Measurements from ENCODE around the gene KANK4.
"Not testable (repeated sequence)": the region's sequence is repeated elsewhere in the genome, so short reads cannot be mapped to it uniquely, and the experiment has no call there.

Gene KANK4

GRCh38 chr1:62271134-62271533 lies 48.1 kb downstream of the KANK4 start:
- peak; percentile 78 for DNase-seq

- DNase-seq, result no peak
These were observed 49.3 kb downstream of the KANK4 start for GRCh38 chr1:62269851-62270495.

GRCh38 chr1:62269439-62269838 lies 49.8 kb downstream of the KANK4 start:
- no peak for DNase-seq

GRCh38 chr1:62268315-62268714 lies 50.9 kb downstream of the KANK4 start:
- no peak for DNase-seq

- no peak for DNase-seq
These were observed 53.0 kb downstream of the KANK4 start for GRCh38 chr1:62265956-62266935.

- DNase-seq, result no peak
These were observed 55.4 kb downstream of the KANK4 start for GRCh38 chr1:62263814-62264353.

- no peak for DNase-seq
These were observed 56.0 kb downstream of the KANK4 start for GRCh38 chr1:62263006-62263813.

GRCh38 chr1:62260688-62261087 lies 58.5 kb downstream of the KANK4 start:
- DNase-seq, result no peak

- no peak for DNase-seq
These were observed 59.7 kb downstream of the KANK4 start for GRCh38 chr1:62259551-62259950.

GRCh38 chr1:62250126-62250726 lies 69.0 kb downstream of the KANK4 start:
- peak; percentile 51 for DNase-seq

- DNase-seq, result no peak
These were observed 71.7 kb downstream of the KANK4 start for GRCh38 chr1:62247391-62248168.

GRCh38 chr1:62245201-62245600 lies 74.0 kb downstream of the KANK4 start:
- no peak for DNase-seq

GRCh38 chr1:62244380-62244779 lies 74.9 kb downstream of the KANK4 start:
- DNase-seq, result not testable (repeated sequence)

GRCh38 chr1:62241371-62242131 lies 77.7 kb downstream of the KANK4 start:
- DNase-seq, result peak; percentile 72

- no peak for DNase-seq
These were observed 78.4 kb downstream of the KANK4 start for GRCh38 chr1:62240651-62241370.

- DNase-seq, result not testable (repeated sequence)
These were observed 79.4 kb downstream of the KANK4 start for GRCh38 chr1:62239652-62240403.

- DNase-seq, result no peak
These were observed 80.7 kb downstream of the KANK4 start for GRCh38 chr1:62238507-62238906.

GRCh38 chr1:62237950-62238374 lies 81.3 kb downstream of the KANK4 start:
- DNase-seq, result no peak

- no peak for DNase-seq
These were observed 81.9 kb downstream of the KANK4 start for GRCh38 chr1:62237361-62237760.
